AG10803 (cell line): ENCODE measurements around the gene NFIC.

Source experiments
- DNase-seq: peaks from one replicate; pipeline ENCODE4 v3.0.0; 2010; ENCODE audit warnings: low read depth
- H3K4me3 ChIP-seq: 2 replicates; pipeline ENCODE4 v1.5.1; 2011; ENCODE audit warnings: mild to moderate bottlenecking, low read length, control low read depth
- CTCF ChIP-seq: conservative IDR thresholded peaks from 2 replicates; pipeline ENCODE4 v1.5.1; 2011; ENCODE audit warnings: mild to moderate bottlenecking, low read length, control low read depth, inconsistent platforms

NFIC gene

GRCh38 chr19:3367628-3368440, 1.5 kb downstream of the NFIC start:
- no peak for TF ChIP-seq CTCF
- no peak for DNase-seq
- peak overlapping the region; percentile 86 for H3K4me3 ChIP-seq

- no peak for TF ChIP-seq CTCF
- DNase-seq, result no peak
- peak overlapping the region; percentile 86 for H3K4me3 ChIP-seq
Observed at GRCh38 chr19:3368441-3368795, 2.0 kb downstream of the NFIC start.

- TF ChIP-seq CTCF, result no peak
- peak; percentile 61 for DNase-seq
- H3K4me3 ChIP-seq, result peak overlapping the region; percentile 86
Observed at GRCh38 chr19:3368848-3369336, 2.5 kb downstream of the NFIC start.

GRCh38 chr19:3369337-3370213, 3.2 kb downstream of the NFIC start:
- peak; percentile 73 for DNase-seq
- peak overlapping the region; percentile 86 for H3K4me3 ChIP-seq
- no peak; the same call in 1 of the 2 replicates for TF ChIP-seq CTCF

- peak overlapping the region; percentile 86 for H3K4me3 ChIP-seq
- DNase-seq, result no peak
- no peak for TF ChIP-seq CTCF
Observed at GRCh38 chr19:3370214-3370720, 3.9 kb downstream of the NFIC start.

- H3K4me3 ChIP-seq, result peak overlapping the region; percentile 86
- no peak for DNase-seq
- TF ChIP-seq CTCF, result no peak
Observed at GRCh38 chr19:3370728-3371591, 4.6 kb downstream of the NFIC start.
